ENCODE results near the gene TTLL12. TPM values are rescaled to one million over a fixed set of nuclear protein-coding genes. Genes with fewer than 3 reads are reported as not detected.

The TTLL12 gene
- total RNA-seq, 1 experiment from 2014 or later: 100 TPM

DNA sequence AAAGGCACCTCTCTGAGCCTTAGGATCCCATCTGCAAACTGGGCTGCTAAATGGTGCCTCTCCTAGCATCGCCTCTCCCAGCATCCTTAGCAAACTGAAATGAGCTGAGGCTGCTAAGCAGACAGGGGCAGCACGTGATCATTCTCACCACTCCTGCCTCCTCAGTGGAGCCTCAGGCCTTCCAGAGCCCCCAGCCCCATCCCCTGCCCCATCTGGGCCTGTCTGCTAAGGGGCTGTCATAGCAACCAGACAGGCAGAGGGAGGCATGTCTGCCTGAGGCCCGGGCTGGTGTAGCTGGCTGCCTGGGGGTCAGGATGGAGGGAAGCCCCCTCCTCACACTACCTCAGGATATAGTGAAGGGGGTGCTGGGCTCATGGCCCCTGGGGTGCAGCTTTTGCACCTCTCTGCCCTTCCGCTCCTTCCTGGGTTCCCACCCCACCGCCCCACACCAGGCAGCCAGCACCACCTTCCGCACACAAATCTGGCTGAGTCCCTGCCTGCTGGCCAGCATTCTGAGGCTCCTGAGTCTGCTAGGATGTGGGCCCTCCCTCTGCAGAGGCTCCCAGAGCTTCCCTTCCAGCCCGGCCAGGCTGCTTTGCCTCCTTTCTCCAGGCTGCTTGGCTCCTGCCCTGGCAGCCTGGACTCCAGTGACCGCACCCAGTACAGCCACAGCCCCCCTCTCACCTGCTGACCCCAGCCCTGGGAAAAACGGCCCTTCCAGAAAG is 47.5 kb upstream of the TTLL12 start:
- Histone ChIP-seq H3K36me3 (ENCODE audit: control insufficient read depth in 1 of 2, insufficient read depth in 2 of 2, low read length in 2 of 2) (no peaks in the 10 kb centered on the region), H3K27ac (ENCODE audit: low read depth, low read length) (no peak overlapping the region), H3K9me3 (ENCODE audit: control insufficient read depth in 1 of 2, insufficient read depth in 1 of 2, low read depth in 1 of 2, low read length in 2 of 2) (no peaks in the 10 kb centered on the region), H3K9me2 (ENCODE audit: insufficient read depth) (no peaks in the 10 kb centered on the region), H3K9ac (ENCODE audit: low read length) (no peak overlapping the region), H4K20me1 (ENCODE audit: insufficient read depth) (no peaks in the 10 kb centered on the region), H3K79me2 (ENCODE audit: insufficient read depth, low read length) (no peaks in the 10 kb centered on the region), H3K4me2 (ENCODE audit: low read length) (no peak overlapping the region), H3K27me3 (ENCODE audit: insufficient read depth, low read length) (no peaks in the 10 kb centered on the region), H3K4me1 (ENCODE audit: control insufficient read depth in 1 of 2, insufficient read depth in 2 of 2, low read length in 2 of 2) (peaks cover 0 to 7% of the 10 kb centered on the region in 2 experiments; a peak in 1 of 4 replicates), H3K4me3 (replicated peaks in 1 of 2; ENCODE audit: low read depth in 1 of 2, low read length in 2 of 2) (no peak overlapping the region), H2AFZ (ENCODE audit: low read depth, low read length, poor library complexity, severe bottlenecking) (no peak overlapping the region)
- POLR2A ChIA-PET: no interaction called here
- TF ChIP-seq ZFX (IDR thresholded peaks at IDR 0.05) (no peak), CBX3 (IDR thresholded peaks at IDR 0.05; ENCODE audit: low read depth) (no peak), EZH2phosphoT487 (IDR thresholded peaks at IDR 0.05; ENCODE audit: borderline replicate concordance) (no peak), SIN3A (IDR thresholded peaks at IDR 0.05; ENCODE audit: low read depth) (no peak), CEBPB (IDR thresholded peaks at IDR 0.05; ENCODE audit: low read depth) (no peak), POLR2A (IDR thresholded peaks at IDR 0.05; ENCODE audit: borderline replicate concordance, extremely low read depth, insufficient read depth, insufficient read length) (no peak)
- RAD21 ChIA-PET (ENCODE audit: low non-redundant PET in 1 of 2, low total read pairs in 2 of 2, uncharacterized antibody in 2 of 2, unreplicated experiment in 2 of 2): no interaction called here
- ATAC-seq (no peak), DNase-seq (ENCODE audit: low read depth, low spot score) (no peak)
- CTCF ChIA-PET: interaction anchor here (1.0 kb wide), 1 partner anchor 152 kb away, joined by 3 read pairs; no protein-coding TSS in a partner anchor
- no TSS peak for BruUV-seq (replicated peaks)
- intact Hi-C loops (cut with micrococcal nuclease): no loop called here

- Histone ChIP-seq H3K9me2 (ENCODE audit: insufficient read depth) (no peaks in the 10 kb centered on the region), H3K4me1 (ENCODE audit: control insufficient read depth in 1 of 2, insufficient read depth in 2 of 2, low read length in 2 of 2) (peaks cover 0 to 7% of the 10 kb centered on the region in 2 experiments; a peak in 1 of 4 replicates), H3K79me2 (ENCODE audit: insufficient read depth, low read length) (no peaks in the 10 kb centered on the region), H3K27me3 (ENCODE audit: insufficient read depth, low read length) (no peaks in the 10 kb centered on the region), H3K4me2 (ENCODE audit: low read length) (no peak overlapping the region), H3K9ac (ENCODE audit: low read length) (no peak overlapping the region), H2AFZ (ENCODE audit: low read depth, low read length, poor library complexity, severe bottlenecking) (no peak overlapping the region), H3K27ac (ENCODE audit: low read depth, low read length) (no peak overlapping the region), H3K9me3 (ENCODE audit: control insufficient read depth in 1 of 2, insufficient read depth in 1 of 2, low read depth in 1 of 2, low read length in 2 of 2) (no peaks in the 10 kb centered on the region), H3K4me3 (replicated peaks in 1 of 2; ENCODE audit: low read depth in 1 of 2, low read length in 2 of 2) (no peak overlapping the region), H4K20me1 (ENCODE audit: insufficient read depth) (no peaks in the 10 kb centered on the region), H3K36me3 (ENCODE audit: control insufficient read depth in 1 of 2, insufficient read depth in 2 of 2, low read length in 2 of 2) (no peaks in the 10 kb centered on the region)
- intact Hi-C loops (cut with micrococcal nuclease): no loop called here
- ATAC-seq (no peak), DNase-seq (ENCODE audit: low read depth, low spot score) (no peak)
- ChIA-PET POLR2A (no interaction called here), RAD21 (ENCODE audit: low non-redundant PET in 1 of 2, low total read pairs in 2 of 2, uncharacterized antibody in 2 of 2, unreplicated experiment in 2 of 2) (no interaction called here), CTCF (interaction anchor here (1.0 to 6.0 kb wide), 2 partner anchors 112 to 153 kb away, joined by 3 to 66 read pairs; partner anchors contain the start of gene SCUBE1)
- BruUV-seq (replicated peaks): no TSS peak
- TF ChIP-seq ZBTB33 (IDR thresholded peaks at IDR 0.05; ENCODE audit: extremely low read depth, insufficient replicate concordance, low read length): no peak
- TF ChIP-seq ATF3 (IDR thresholded peaks at IDR 0.05): no peak
Measured at GRCh38 chr22:43233529-43233928, 46.6 kb upstream of the TTLL12 start.

All from HCT116 (cell line).